Hematopoietic multipotent progenitor cell treated with erythropoietin and hydrocortisone succinate and interleukin-3 and kit ligand, for 6 days (in vitro differentiated cells): Measurements from ENCODE around the gene CAPN14.

ENCODE experiments used
- DNase-seq: peaks from one replicate; pipeline ENCODE4 v3.0.0-alpha.2; 2015

CAPN14 gene

DNA sequence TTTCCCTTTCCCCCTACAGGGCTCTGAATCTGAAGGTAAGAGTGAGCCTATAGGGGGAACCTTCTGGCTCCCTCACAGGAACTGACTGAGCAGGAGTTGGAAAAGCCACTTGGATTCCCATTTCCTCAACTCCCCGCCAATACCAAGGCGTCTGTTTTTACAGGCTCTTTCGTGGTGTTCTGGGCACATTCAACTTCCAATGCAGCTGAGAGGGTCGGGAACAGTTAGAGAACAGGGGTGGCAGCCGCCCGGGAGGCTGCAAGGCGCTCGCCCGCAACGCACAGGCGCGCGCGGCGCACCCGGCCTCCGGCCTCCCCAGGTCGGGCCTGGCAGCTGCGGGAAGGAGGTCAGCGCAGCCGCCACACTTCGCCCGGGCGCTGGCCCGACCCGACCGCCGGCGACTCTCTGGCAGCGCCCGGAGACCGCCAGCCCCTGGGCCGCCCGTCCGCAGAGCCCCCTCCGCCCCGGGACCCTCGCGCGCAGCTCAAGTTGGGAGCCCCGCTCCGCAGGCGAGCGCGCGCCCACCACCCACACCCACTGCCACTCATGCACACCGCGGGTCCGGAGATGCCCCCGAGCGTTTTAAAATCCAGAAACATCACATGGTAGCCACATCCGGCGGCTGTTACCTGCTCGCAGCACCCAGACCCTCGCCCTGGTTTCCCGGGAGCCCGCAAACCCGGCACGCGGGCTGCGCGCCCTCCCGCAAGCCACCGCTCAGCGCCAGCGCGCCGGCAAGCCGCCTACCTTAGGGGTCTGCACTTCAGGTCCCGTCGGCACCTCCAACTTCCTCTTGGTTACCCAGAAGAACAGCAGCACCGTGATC, 79.9 kb downstream of the CAPN14 start:
- DNase-seq = peak; percentile 16

DNA sequence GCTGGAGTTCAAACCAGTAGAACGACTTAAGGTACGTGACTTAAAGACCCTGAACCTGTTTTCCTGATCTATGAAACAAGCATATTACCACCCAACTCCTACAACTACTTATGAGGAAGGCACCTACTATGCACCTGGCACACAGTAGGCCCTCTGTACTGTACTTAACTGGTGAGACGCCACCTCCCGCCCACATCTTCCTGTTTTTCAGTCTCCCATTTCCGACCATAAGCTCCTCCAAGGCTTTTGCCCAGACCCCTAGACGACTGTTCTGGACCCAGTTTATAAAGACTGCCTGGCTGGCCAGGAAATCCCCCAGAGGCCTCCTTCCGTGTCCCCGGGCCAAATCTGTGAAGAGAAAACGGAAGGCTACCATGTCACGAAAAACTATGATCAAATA, 80.6 kb downstream of the CAPN14 start:
- no peak for DNase-seq

DNA sequence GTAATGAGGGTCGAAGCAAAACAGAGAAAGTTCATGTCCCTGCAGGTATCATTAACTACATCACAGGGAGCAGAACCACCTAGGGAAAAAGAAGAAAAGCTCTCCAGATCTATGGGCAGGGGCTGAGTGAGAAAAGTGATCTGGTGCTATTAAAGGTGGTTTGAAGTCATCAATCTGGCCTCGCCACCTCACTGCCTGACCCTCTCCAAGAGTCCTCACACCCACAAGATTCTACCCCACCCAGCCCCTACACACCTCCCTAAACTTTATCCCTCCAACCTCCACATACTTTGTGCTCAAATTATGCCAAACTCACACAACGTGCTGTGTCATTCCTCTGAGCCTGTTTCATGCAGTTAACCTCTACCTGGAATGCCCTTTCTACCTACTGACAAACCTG, 81.3 kb downstream of the CAPN14 start:
- no peak for DNase-seq

DNA sequence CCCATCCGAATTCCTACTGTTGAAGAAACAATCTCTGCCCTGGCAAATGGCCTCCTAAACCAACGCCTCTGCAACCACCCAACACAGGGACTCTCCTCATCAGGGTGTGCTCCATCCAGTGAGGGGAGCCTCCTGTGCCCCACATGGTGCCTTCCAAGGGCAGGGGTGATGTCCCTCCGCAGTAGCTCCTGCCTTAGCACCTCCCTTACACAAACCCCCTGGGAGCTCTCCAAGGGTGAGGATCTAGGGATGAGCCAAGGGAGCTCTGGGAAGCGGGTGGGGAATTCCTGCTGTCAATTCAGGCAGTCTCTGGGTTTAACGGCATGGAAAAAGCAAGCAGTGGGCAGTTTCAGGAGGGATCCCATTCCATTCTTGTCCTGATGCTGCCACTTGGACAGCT, 82.8 kb downstream of the CAPN14 start:
- no peak for DNase-seq

DNA sequence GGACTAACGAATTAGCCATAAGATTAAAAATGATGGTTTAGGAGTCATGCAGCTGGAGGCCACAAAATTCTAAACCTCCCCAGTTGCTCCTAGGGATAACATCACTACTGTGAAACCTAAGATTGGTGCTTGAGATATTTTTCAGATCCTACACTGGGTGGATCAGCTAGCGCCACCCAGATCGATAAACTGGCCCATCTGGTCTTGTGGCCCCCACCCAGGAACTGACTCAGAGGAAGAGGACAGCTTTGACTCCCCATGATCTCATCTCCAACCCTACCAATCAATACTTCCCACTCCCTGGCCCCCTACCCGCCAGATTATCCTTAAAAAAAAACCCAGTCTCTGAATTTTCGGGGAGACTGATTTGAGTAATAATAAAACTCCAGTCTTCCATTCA, 84.5 kb downstream of the CAPN14 start:
- no peak for DNase-seq

DNA sequence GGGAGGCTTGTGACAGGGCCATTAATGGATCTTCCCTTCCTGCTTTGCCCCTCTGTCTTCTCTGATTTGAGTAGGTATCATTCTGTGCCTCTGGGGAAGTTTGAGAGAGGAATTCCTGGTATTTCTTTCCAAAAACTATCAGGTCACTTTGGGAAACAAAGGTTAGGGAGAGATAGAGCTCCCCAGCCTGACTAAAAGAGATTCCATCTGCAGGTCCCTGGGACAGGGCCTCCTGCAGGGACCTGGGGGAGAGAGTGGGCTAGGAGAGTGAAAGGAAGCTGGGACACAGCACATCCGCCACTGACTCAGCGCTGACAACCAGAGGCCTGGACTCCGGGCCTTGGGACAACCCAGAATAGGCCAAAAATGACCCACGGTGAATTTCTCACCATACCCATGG, 85.4 kb downstream of the CAPN14 start:
- DNase-seq = no peak

DNA sequence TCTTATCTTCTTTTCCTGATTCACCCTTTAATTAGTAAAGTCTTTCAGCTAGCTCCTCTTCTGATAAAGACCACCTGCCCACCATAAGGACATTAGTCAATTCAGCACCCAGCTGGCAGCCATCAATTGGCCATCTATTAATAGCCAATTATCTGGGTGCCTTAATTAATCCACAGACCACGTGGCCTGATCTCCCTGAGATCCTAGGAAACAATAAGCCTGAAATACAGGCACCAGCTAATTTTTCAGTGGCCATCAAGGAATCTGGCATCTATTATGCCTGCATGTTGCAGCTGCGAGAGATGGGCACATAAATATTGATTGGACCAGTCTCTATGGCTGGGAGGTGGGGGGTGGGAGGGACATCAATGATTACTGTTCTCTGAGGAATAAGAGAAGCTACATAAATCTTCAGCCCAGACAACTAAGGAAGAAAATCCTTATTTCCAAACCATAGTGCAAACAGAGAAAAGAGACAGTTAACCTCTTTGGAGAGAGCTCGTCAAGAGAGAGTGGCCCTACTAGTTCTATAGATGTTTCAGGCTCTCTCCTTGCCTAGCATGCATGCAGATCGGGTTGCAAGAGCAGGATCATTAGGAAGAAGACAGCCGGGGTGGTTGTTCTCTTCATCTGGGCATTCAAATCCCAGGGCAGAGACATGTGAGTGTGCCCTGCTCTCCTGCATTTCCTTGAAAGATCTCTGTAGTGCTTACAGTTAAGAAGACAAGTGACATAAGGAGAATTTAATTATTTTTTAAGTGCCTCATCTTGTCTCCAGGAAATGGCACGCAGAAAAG, 87.7 kb downstream of the CAPN14 start:
- no peak for DNase-seq

DNA sequence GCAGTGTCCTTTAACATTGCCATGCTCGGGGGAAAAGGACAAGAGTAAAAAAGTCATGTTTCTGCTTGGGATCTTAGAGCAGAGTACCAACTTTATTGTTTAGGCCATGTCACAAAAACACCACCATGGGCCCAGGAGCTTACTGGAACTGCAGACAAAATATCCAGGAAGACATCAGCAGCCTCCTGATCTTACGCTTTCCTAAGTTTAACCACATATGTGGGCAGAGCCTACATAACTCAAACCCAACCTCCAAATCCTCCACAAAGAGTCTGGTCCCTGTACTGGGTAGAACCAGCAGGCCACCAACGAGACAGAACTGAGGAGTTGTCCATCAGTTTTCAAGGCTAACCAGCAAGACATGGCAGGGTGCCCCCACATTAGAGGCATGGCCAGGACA, 89.4 kb downstream of the CAPN14 start:
- DNase-seq = no peak

DNA sequence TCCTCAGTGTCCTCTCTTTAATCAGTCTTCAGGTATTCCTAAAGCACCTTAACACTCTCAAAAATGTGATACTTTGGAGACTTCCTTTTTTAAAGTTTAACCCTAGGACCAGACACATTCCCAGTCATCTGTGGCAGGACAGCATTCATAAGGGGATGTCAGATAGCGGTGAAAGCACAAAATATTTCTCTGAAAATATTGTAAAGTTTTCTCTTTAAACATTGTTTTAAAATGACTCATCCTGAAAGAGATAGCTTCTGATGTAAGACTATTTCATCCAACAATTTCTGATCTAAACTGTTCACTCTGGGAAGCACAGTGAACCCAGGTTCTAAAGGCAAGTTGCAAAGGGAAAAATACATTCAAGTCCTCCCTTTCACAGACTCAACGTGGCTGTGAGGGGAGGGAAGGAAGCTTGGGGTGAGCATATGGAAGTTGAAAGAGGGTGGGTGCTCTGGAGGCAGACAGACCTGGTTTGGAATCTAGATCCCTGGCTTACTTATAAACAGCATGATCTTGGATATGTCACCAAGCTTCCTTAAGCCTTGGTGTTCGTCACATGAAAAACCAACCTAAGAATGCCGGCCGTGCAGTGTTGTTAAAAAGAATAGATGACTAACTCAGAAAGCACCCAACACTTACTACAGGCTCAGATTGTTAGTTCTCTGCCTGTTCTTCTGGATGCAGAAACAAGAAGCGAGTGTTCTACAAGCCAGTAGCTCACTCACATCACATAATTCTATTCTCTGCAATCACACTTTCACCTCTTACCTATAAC, 91.2 kb downstream of the CAPN14 start:
- DNase-seq = no peak

DNA sequence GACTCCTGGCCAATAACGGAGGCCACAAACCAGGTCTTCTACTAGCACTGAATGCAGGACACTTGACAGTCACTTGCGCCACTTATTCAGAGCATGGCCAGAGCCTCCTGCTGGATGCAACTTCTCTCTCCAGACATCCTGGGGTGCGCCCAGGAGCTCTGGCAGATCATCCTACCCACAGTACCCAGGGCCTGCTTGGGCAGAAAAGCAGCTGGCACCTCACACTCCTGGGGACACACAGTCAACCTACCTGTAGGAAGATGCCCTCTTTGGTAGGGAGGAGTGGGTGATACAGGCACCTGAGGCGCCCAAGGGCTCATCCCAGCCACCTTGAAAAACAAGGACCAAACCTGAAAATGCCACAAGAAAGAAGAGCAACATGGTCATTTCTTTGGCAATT, 92.4 kb downstream of the CAPN14 start:
- no peak for DNase-seq
